Hematopoietic multipotent progenitor cell (in vitro differentiated cells): ENCODE measurements around the gene SEMA7A. TPM values are rescaled to one million over a fixed set of nuclear protein-coding genes. Genes with fewer than 3 reads are reported as not detected.
A peak's percentile ranks its signal among the peaks of the same experiment; 100 is the strongest.
"Not testable (repeated sequence)": the region's sequence is repeated elsewhere in the genome, so short reads cannot be mapped to it uniquely, and the experiment has no call there.

Experiments used
- DNase-seq, 3 donors: peaks; one replicate each; pipeline ENCODE4 v3.0.0-alpha.2; 2011 to 2015; ENCODE audit warnings: low read depth in 2 of 3, low spot score in 2 of 3
- total RNA-seq: library from RNA; depleted of rRNA; stranded (reverse); fragments of >200 nt; gene quantifications from one replicate; pipeline ENCODE4 v1.2.3, GENCODE V29; 2012

Gene SEMA7A
- total RNA-seq, 1 donor, result 19.4 TPM

GRCh38 chr15:74376825-74377581, 56.8 kb downstream of the SEMA7A start:
- no peak for DNase-seq

GRCh38 chr15:74376226-74376625, 57.5 kb downstream of the SEMA7A start:
- DNase-seq, result no peak

DNA sequence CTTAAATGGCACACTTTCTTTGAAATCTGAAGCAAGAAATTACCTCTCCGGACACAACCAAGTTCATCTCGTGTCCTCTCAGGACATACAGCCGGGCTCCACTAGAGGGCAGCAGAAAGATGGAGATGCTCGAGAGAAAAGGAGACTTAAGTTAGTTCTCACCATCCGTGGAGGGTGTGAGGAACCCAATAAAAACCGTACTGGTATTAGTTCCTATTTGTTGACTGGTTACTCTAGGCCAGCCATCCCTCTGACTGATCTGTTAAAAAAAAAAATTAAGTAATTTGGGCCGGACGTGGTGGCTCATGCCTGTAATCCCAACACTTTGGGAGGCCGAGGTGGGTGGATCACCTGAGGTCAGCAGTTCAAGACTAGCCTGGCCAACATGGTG, 58.5 kb downstream of the SEMA7A start:
- DNase-seq, result peak; percentile 50 to 93 (median 78)

GRCh38 chr15:74374648-74375302, 59.0 kb downstream of the SEMA7A start:
- no peak for DNase-seq

GRCh38 chr15:74373731-74374647, 59.8 kb downstream of the SEMA7A start:
- DNase-seq, result peak; percentile 87 to 95 (median 91)

GRCh38 chr15:74373056-74373650, 60.6 kb downstream of the SEMA7A start:
- DNase-seq, result no peak

DNA sequence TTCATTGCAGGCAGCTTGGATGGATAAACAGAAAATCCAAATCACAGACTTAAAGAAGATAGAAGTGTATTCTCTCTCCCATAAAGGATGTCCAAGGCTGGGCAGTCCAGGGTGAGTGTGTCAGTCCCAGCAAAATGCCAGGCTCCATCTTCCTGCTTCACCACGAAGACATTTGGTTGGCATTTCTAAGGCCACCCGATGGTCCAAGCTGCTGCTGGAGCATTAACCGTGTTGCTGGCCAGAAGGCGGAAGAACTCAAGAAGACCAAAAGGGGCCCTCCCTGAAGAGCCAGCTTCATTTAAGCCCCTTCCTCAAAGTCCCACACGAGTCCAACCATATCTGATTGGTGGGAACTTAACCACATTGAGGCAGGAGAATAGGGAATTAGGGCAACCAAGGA, 63.3 kb downstream of the SEMA7A start:
- DNase-seq, result no peak

GRCh38 chr15:74369756-74370155, 64.0 kb downstream of the SEMA7A start:
- no peak for DNase-seq

GRCh38 chr15:74369084-74369745, 64.5 kb downstream of the SEMA7A start:
- DNase-seq, result no peak

GRCh38 chr15:74368121-74368520, 65.6 kb downstream of the SEMA7A start:
- DNase-seq, result no peak

DNA sequence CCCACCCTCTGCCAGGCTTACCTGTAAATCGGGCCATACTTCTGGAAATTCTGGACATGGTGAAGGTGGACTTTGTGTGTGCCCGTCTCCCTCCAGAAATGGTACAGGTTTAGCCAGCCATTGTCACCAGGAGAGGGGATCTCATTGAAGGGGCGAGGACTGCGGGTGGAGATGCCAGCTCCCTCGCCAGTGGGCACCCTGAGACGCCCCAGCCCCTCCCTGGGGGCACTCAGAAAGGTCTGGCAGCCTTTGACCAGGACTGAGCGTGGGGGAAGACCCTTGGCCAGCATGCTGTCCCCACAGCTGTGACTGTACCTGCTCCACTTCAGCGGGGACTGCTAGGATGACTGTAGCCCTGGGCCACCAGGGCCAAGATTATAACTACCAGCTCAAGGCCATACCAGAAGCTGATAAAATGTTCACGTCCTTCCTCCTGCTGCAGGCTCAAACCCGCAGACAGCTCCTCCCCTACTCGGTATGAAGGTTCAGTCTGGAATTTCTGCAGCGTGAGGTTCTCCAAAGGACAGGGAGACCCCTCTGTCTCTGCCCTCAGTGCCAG, 66.4 kb downstream of the SEMA7A start, which contains the start of gene CYP11A1:
Gene CYP11A1, minus strand, starts transcription at position 351 of the 559 bp plus-strand sequence. Its CDS starts 61 bp downstream, at position 290.
- no peak for DNase-seq

DNA sequence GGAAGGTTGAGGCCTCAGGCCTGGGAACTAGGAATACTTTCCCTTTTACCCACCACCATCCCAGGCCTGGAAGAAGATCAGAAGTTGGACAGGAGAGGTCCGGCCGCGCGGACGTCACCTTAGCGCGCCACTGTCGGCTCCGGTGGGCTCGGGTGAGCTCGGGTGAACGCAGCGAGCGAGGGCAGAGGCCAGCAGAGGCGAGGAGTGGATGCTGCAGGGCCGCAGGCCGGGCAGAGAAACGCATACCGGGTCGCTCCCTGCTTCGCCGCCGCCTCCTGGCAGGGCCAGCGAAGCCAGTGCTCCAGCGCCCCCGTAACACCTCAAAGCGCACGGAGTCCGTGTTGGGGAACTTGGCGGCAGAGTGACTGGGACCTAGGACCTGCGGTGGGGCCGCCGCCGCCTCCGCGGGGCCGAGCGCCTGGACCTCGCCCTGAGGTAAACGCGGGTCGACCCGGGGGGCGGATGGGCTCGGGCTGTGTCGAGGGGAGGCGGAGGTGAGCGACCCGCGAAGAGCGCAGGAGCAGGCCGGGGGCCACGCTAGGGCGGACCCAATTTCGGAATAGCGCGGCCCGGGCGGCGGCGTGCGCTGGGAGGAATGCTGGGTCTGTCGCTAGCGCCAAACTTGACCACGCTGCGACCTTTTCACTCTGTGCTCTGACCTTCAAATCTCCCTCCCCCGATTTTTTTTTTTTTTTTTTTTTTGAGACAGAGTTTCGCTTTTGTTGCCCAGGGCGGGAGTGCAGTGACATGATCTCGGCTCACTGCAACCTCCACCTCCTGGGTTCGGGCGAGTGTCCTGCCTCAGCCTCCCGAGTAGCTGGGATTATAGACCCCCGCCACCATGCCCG, 67.9 kb downstream of the SEMA7A start:
- peak in 2 of 3 donors; percentile 52 to 56 for DNase-seq

DNA sequence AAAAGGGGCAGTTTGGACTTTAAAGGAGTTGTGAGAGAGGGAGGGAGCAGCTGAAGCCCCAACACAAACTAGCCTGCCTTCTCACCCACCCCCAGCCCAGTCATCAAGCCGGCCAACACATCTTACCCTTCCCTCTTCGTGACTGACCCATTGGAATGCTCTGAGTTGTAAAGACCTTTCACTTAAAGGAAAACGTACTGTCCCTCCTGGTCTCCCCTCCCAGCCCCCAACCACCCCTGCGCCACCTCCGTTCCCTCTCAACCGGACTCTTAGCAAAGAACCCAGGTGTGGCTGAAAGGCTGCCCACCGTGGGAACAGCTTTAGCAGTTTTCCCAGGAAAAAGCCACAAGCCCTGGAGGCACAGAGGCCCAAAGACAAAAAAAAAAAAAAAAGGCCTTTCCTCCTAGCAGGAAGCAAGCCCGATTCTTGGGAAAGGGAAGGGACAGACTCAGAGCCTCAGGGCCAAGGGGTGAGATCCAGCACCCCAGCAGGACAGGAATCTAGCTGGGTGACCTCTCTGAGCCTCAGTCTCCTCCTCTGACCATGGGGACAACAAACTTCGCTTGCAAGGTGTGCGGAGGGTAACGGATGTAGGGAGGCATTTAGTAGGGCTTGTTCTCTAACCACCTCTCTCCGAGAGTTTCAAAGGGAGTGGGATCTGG, 68.7 kb downstream of the SEMA7A start:
- no peak for DNase-seq

DNA sequence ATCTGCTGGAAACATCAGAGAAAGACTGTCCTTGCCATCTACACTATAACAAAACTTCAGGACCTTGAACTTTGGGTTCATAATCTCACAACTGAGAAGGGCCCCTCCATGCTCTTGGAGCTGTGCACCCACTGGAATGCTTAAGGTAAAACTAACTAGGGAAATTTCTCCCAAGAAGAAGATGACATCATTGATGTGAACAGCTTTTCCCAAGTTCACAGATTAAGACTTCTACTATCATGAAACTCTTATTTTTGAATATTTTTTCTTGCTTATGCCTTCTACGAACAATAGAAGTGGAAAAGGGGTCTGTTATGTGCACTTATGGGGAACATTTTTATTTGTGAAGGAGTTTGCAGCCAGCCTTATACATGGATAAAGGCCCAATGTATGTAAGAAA, 71.3 kb downstream of the SEMA7A start:
- DNase-seq, result no peak

DNA sequence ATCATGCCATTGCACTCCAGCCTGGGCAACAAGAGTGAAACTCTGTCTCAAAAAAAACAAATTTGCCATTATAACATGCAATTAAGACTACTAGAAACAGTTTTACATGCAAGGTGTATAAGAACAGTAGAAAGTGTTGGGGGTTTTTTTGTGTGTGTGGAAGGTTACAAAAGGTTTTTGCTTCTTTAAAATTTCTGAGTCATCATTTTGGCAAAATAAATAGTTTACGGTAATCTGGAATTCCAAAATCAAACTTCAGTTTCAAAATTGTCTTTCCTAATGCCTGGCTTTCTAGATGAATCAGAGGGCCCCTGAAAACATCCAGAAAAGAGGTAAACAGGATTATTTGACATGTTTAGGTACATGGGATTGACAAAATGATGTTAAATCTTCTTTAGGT, 72.9 kb downstream of the SEMA7A start:
- DNase-seq, result not testable (repeated sequence)

DNA sequence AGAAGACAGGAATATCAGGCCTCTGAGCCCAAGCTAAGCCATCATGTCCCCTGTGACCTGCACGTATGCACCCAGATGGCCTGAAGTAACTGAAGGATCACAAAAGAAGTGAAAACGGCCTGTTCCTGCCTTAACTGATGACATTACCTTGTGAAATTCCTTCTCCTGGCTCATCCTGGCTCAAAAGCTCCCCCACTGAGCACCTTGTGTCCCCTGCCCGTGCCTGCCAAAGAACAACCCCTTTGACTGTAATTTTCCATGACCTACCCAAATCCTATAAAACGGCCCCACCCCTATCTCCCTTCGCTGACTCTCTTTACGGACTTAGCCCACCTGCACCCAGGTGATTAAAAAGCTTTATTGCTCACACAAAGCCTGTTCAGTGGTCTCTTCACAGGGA, 74.4 kb downstream of the SEMA7A start:
- not testable (repeated sequence) for DNase-seq
